ENCODE data around the gene CAPZA2. TPM values are rescaled to one million over a fixed set of nuclear protein-coding genes. Genes with fewer than 3 reads are reported as not detected.

The CAPZA2 gene
- total and polyA plus RNA-seq, 10 of the 15 experiments (the other 5 are each of a cell fraction or from before 2014, with no cell fraction given), result 50.0 to 379 (median 117) TPM

GRCh38 chr7:116967254-116967922 lies 105.0 kb downstream of the CAPZA2 start:
- Histone ChIP-seq H3K79me2 (ENCODE audit: control insufficient read depth, insufficient read depth, low read length) (peaks cover 76% of the 10 kb centered on the region), H2AFZ (ENCODE audit: control insufficient read depth, low read depth, low read length) (no peak overlapping the region), H4K20me1 (ENCODE audit: control insufficient read depth, insufficient read depth) (no peaks in the 10 kb centered on the region), H3K9me3 (replicated peaks; ENCODE audit: control insufficient read depth, insufficient read depth, low read length) (peaks cover 2% of the 10 kb centered on the region; the same call in 2 of the 3 replicates), H3K4me3 (no peak overlapping the region), H3K36me3 (ENCODE audit: control insufficient read depth in 2 of 2, insufficient read depth in 2 of 2, low read length in 1 of 2) (no peaks in the 10 kb centered on the region), H3K9ac (ENCODE audit: control insufficient read depth, insufficient read depth, low read length) (no peak overlapping the region), H3K27me3 (replicated peaks in 1 of 2; ENCODE audit: control insufficient read depth in 2 of 2, insufficient read depth in 2 of 2, low read length in 1 of 2) (no peaks in the 10 kb centered on the region), H3K4me1 (ENCODE audit: control insufficient read depth, insufficient read depth, low read length) (peaks cover 30% of the 10 kb centered on the region), H3K27ac (ENCODE audit: control insufficient read depth, insufficient read depth) (no peak overlapping the region), H3K4me2 (ENCODE audit: control insufficient read depth, insufficient read depth) (no peak overlapping the region)
- DNase-seq (ENCODE audit: low read depth, low spot score) (no peak), ATAC-seq (no peak), FAIRE-seq (peak; percentile 38)
- intact Hi-C loops (cut with micrococcal nuclease; ENCODE audit: unreplicated experiment) (no loop called here), in situ Hi-C loops (cut with MboI) (no loop called here)
- POLR2A ChIA-PET, result interaction anchor here (0.5 to 6.1 kb wide), 3 partner anchors 9 to 147 kb away, joined by 5 to 49 read pairs (median 31); no protein-coding TSS in a partner anchor
- no peak for TF ChIP-seq MTA2 (IDR thresholded peaks at IDR 0.05; ENCODE audit: low read depth)
- TF ChIP-seq ZBTB33 (IDR thresholded peaks at IDR 0.05), result peak; percentile 89
- TF ChIP-seq PML (IDR thresholded peaks at IDR 0.05; ENCODE audit: low read length), result no peak
- RAD21 ChIA-PET (ENCODE audit: unreplicated experiment), result interaction anchor here (0.7 to 1.4 kb wide), 4 partner anchors 9 to 143 kb away, joined by 3 to 6 read pairs (median 4); no protein-coding TSS in a partner anchor
- CTCF ChIA-PET, result interaction anchor here (0.7 to 1.8 kb wide), 3 partner anchors 18 to 159 kb away, joined by 3 to 8 read pairs (median 3); no protein-coding TSS in a partner anchor
- no TSS peak for BruUV-seq (replicated peaks)
- WGBS (ENCODE audit: insufficient coverage, insufficient replicate concordance, low lambda C conversion rate, missing lambda C conversion rate), result 95% methylated on average over 5 of the region's 5 CpGs
- SMC1A ChIA-PET (ENCODE audit: uncharacterized antibody, unreplicated experiment), result interaction anchor here (0.8 to 5.3 kb wide), 9 partner anchors 9 to 152 kb away, joined by 3 to 64 read pairs (median 4); no protein-coding TSS in a partner anchor

Measured in GM12878 (cell line).